Retinal pigment epithelial cell (primary cell): ENCODE data around the gene KIF25.

Source experiments
- DNase-seq: peaks from one replicate; pipeline ENCODE4 v3.0.0-alpha.2; 2010; ENCODE audit warnings: low read depth
- H3K4me3 ChIP-seq: 2 replicates; pipeline ENCODE4 v1.5.1; 2011; ENCODE audit warnings: mild to moderate bottlenecking, low read length, control low read depth, moderate library complexity
- TF ChIP-seq, protein P1 (sequence below): conservative IDR thresholded peaks from 2 replicates; pipeline ENCODE4 v1.5.1; 2011; ENCODE audit warnings: low read depth, low read length, control low read depth, inconsistent platforms

The KIF25 gene

GRCh38 chr6:168030218-168030746 lies 32.8 kb downstream of the KIF25 start:
- no peak for DNase-seq
- H3K4me3 ChIP-seq: no peak overlapping the region
- TF ChIP-seq, protein P1, sequence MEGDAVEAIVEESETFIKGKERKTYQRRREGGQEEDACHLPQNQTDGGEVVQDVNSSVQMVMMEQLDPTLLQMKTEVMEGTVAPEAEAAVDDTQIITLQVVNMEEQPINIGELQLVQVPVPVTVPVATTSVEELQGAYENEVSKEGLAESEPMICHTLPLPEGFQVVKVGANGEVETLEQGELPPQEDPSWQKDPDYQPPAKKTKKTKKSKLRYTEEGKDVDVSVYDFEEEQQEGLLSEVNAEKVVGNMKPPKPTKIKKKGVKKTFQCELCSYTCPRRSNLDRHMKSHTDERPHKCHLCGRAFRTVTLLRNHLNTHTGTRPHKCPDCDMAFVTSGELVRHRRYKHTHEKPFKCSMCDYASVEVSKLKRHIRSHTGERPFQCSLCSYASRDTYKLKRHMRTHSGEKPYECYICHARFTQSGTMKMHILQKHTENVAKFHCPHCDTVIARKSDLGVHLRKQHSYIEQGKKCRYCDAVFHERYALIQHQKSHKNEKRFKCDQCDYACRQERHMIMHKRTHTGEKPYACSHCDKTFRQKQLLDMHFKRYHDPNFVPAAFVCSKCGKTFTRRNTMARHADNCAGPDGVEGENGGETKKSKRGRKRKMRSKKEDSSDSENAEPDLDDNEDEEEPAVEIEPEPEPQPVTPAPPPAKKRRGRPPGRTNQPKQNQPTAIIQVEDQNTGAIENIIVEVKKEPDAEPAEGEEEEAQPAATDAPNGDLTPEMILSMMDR: no peak

DNA sequence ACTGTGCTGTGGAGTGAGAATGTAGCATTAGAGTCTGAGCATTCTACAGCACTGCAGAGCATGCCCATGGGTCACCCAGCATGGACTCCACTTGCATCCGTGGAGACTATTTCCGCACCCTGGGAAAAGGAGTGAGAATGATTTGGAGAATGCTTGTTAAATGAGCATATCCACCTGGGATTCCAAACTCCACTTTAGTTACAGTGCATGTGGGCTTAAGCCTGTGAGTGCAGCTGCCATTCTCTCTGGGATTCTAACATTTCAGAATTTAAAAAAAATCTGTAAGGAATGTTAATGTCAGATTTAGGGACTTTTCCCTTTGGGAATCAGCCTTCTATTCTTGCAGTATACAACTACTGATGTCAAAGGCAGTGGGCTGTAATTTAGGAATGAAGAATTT lies 33.4 kb downstream of the KIF25 start:
- no peak for DNase-seq
- TF ChIP-seq, protein P1: no peak
- H3K4me3 ChIP-seq: no peak overlapping the region

DNA sequence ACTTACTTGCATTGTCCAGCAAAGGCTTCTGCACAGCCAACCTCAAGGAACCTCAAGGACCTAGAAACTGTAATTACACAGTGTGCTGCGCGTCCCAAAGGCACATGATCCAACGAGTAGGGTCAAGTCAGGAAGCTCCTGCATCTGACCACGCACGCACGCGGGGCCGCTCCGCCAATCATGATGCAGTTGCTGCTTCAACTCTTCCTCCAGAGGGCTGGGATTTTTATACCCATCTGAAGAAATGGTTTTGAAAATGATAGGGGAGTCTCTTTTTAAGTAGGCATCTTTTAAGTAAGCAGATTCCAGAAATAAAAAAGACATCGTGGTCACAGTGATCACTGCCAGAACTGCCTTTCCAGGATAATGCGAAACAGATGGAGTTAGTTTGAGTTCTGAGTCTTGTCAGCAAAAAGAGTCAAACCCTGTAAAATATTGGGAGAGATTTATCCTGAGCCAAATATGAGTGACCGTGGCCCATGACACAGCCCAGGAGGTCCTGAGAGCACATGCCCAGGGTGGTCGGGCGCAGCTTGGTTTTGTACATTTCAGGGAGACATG lies 34.0 kb downstream of the KIF25 start:
- TF ChIP-seq, protein P1: no peak
- H3K4me3 ChIP-seq: no peak overlapping the region
- no peak for DNase-seq

- no peak overlapping the region for H3K4me3 ChIP-seq
- TF ChIP-seq, protein P1: peak; percentile 55
- peak; percentile 52 for DNase-seq
These were observed 34.7 kb downstream of the KIF25 start for GRCh38 chr6:168032005-168032760.

- no peak for DNase-seq
- TF ChIP-seq, protein P1: no peak
- no peak overlapping the region for H3K4me3 ChIP-seq
These were observed 36.3 kb downstream of the KIF25 start for GRCh38 chr6:168033791-168034190.

GRCh38 chr6:168034537-168034936 lies 37.1 kb downstream of the KIF25 start:
- TF ChIP-seq, protein P1: no peak
- DNase-seq: no peak
- no peak overlapping the region for H3K4me3 ChIP-seq
